Thymus (tissue), 14 donors: ENCODE data around the gene TSPAN15. TPM values are rescaled to one million over a fixed set of nuclear protein-coding genes. Genes with fewer than 3 reads are reported as not detected.

Source experiments
- DNase-seq, 9 donors: peaks; one replicate each; pipeline ENCODE4 v3.0.0-alpha.2; 2013; ENCODE audit warnings: low spot score in 9 of 9, low read depth in 6 of 9, missing footprints in 1 of 9
- H3K27ac ChIP-seq, 2 donors: one replicate each; pipeline ENCODE4 v1.5.1; 2013; ENCODE audit warnings: control low read depth in 1 of 2, low read depth in 1 of 2, low read length in 1 of 2, mild to moderate bottlenecking in 1 of 2, moderate library complexity in 1 of 2
- H3K27me3 ChIP-seq, 2 donors: one replicate each; pipeline ENCODE4 v1.5.1; 2013; ENCODE audit warnings: low read length in 1 of 2; ENCODE audit not compliant: control insufficient read depth in 2 of 2, insufficient read depth in 1 of 2
- H3K36me3 ChIP-seq, 2 donors: one replicate each; pipeline ENCODE4 v1.5.1; 2013; ENCODE audit warnings: low read length in 1 of 2, mild to moderate bottlenecking in 1 of 2, moderate library complexity in 1 of 2; ENCODE audit not compliant: control insufficient read depth in 2 of 2, insufficient read depth in 2 of 2
- H3K4me1 ChIP-seq, 2 donors: one replicate each; pipeline ENCODE4 v1.5.1; 2013; ENCODE audit warnings: low read length in 2 of 2; ENCODE audit not compliant: control insufficient read depth in 2 of 2, insufficient read depth in 2 of 2
- H3K4me3 ChIP-seq, 2 donors: one replicate each; pipeline ENCODE4 v1.5.1; 2013; ENCODE audit warnings: low read length in 2 of 2, control low read depth in 1 of 2, mild to moderate bottlenecking in 1 of 2
- H3K9me3 ChIP-seq, 2 donors: one replicate each; pipeline ENCODE4 v1.5.1; 2013; ENCODE audit warnings: low read length in 1 of 2, mild to moderate bottlenecking in 1 of 2; ENCODE audit not compliant: control insufficient read depth in 2 of 2, insufficient read depth in 1 of 2
- WGBS: extraction: QIAGEN DNeasy Blood & Tissue Kit; methylation state at CpG from one replicate; pipeline ENCODE4 v1.1.7; 2013; 5-methylcytosine and 5-hydroxymethylcytosine counted together
- long read RNA-seq, 10 donors: transcript quantifications; one replicate each; lab custom pipeline, GENCODE V29; 2026
- polyA plus RNA-seq: library from polyadenylated mRNA; stranded (reverse); fragments of 200-250 nt; gene quantifications from one replicate; pipeline ENCODE4 v1.2.3, GENCODE V29; 2013
- total RNA-seq: library from RNA; stranded (reverse); fragments of 120-200 nt; gene quantifications from one replicate; pipeline ENCODE4 v1.2.4, GENCODE V29; 2013
- donor health status: healthy.

TSPAN15 gene
- total RNA-seq = 9.7 TPM
- polyA plus RNA-seq = 13.2 TPM
- long read RNA-seq, donor 1 = 0 reads
- long read RNA-seq, donor 2 = 0 reads
- long read RNA-seq, donor 3, transcript TSPAN15-201 (8 exons, 1,698 nt) = major isoform, 5 of 5 reads
- long read RNA-seq, donor 3, partial matches to known transcripts = 0 of 5 reads
- long read RNA-seq, donor 3, other reads (novel, unspliced or antisense) = 0 of 5 reads
- long read RNA-seq, donor 4, partial matches to known transcripts = 0 of 3 reads
- long read RNA-seq, donor 4, other reads (novel, unspliced or antisense) = 0 of 3 reads
- long read RNA-seq, donor 5, transcript TSPAN15-201 (8 exons, 1,698 nt) = major isoform, 11 of 13 reads
- long read RNA-seq, donor 5, partial matches to known transcripts = 0 of 13 reads
- long read RNA-seq, donor 5, other reads (novel, unspliced or antisense) = 0 of 13 reads
- long read RNA-seq, donor 6, partial matches to known transcripts = 0 of 4 reads
- long read RNA-seq, donor 6, other reads (novel, unspliced or antisense) = 0 of 4 reads
- long read RNA-seq, donor 7, partial matches to known transcripts = 0 of 2 reads
- long read RNA-seq, donor 7, other reads (novel, unspliced or antisense) = 0 of 2 reads
- long read RNA-seq, donor 8, partial matches to known transcripts = 0 of 2 reads
- long read RNA-seq, donor 8, other reads (novel, unspliced or antisense) = 0 of 2 reads
- long read RNA-seq, donor 9, transcript TSPAN15-201 (8 exons, 1,698 nt) = major isoform, 6 of 7 reads
- long read RNA-seq, donor 9, partial matches to known transcripts = 0 of 7 reads
- long read RNA-seq, donor 9, other reads (novel, unspliced or antisense) = 0 of 7 reads
- long read RNA-seq, donor 10, partial matches to known transcripts = 0 of 3 reads
- long read RNA-seq, donor 10, other reads (novel, unspliced or antisense) = 0 of 3 reads

GRCh38 chr10:69451209-69451783 is at the start of gene TSPAN15:
Gene TSPAN15, plus strand, starts transcription at chr10:69451465. Its CDS starts 130 bp downstream, at chr10:69451595.
- Histone ChIP-seq H3K27me3 (peaks cover 8 to 14% of the 10 kb centered on the region in 2 donors), H3K36me3 (no peaks in the 10 kb centered on the region), H3K9me3 (peaks cover 0 to 5% of the 10 kb centered on the region in 2 donors), H3K27ac (peak within 1 kb of the TSS in 1 of 2 donors; percentile 36), H3K4me1 (peaks cover 9 to 21% of the 10 kb centered on the region in 2 donors), H3K4me3 (peak within 1 kb of the TSS; percentile 54 to 55)
- DNase-seq = peak; percentile 55 to 92 (median 85)
- under 1% methylated on average over 45 of the region's 45 CpGs for WGBS

DNA sequence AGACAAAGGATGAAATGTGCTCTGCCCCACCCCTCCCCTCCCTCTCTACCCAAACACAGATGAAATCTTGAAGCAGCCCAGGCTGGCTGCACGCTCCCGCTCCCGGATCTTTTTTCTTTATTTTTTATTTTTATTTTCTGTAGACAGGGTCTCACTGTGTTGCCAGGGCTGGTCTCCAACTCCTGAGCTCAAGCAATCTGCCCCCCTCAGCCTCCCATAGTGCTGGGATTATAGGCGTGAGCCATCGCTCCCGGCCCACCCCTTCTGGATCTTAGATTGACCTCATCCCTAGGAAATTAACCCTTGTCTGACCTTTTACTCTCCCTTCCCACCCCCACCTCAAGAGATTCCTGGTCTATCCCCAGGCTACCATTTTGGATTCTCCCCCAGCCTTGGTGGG is 48.9 kb upstream of the TSPAN15 start:
- WGBS = 97% methylated on average over 6 of the region's 6 CpGs
- DNase-seq = no peak
- no peak overlapping the region for H3K4me3 ChIP-seq
- H3K4me1 ChIP-seq = peaks cover 0 to 3% of the 10 kb centered on the region in 2 donors
- no peaks in the 10 kb centered on the region for H3K27me3 ChIP-seq
- H3K36me3 ChIP-seq = peaks cover 42 to 47% of the 10 kb centered on the region in 2 donors
- H3K27ac ChIP-seq = no peak overlapping the region
- peaks cover 0 to under 1% of the 10 kb centered on the region in 2 donors for H3K9me3 ChIP-seq

DNA sequence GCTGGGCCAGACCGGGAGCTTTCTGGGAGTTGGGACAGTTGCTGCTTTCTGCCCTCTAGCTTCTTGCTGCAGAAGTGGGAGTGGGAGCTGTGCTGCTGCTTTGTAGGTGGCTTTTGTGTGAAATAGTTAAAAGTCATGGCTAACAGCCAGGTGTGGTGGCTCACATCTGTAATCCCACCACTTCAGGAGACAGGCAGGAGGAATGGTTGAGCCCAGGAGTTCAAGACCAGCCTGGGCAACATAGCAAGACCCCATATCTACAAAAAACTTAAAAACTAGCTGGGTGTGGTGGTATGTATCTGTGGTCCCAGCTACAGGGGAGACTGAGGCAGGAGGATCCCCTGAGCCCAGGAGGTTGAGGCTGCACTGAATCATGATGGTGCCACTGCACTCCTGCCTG is 48.2 kb upstream of the TSPAN15 start:
- H3K27me3 ChIP-seq = no peaks in the 10 kb centered on the region
- H3K27ac ChIP-seq = no peak overlapping the region
- peaks cover 1 to 7% of the 10 kb centered on the region in 2 donors for H3K9me3 ChIP-seq
- DNase-seq = no peak
- no peak overlapping the region for H3K4me3 ChIP-seq
- WGBS = 100% methylated on average over 1 of the region's 1 CpG
- H3K36me3 ChIP-seq = peaks cover 41 to 42% of the 10 kb centered on the region in 2 donors
- H3K4me1 ChIP-seq = peaks cover 0 to 8% of the 10 kb centered on the region in 2 donors

- Histone ChIP-seq H3K27me3 (no peaks in the 10 kb centered on the region), H3K9me3 (peaks cover 1 to 9% of the 10 kb centered on the region in 2 donors), H3K4me3 (no peak overlapping the region), H3K4me1 (peaks cover 0 to 13% of the 10 kb centered on the region in 2 donors), H3K36me3 (peaks cover 38% of the 10 kb centered on the region in 2 donors), H3K27ac (no peak overlapping the region)
- no peak for DNase-seq
- WGBS = 98% methylated on average over 3 of the region's 3 CpGs
Observed at GRCh38 chr10:69403519-69403918, 47.7 kb upstream of the TSPAN15 start.

- WGBS = 89% methylated on average over 10 of the region's 10 CpGs
- H3K9me3 ChIP-seq = peaks cover 1 to 9% of the 10 kb centered on the region in 2 donors
- peaks cover 25 to 28% of the 10 kb centered on the region in 2 donors for H3K36me3 ChIP-seq
- H3K4me1 ChIP-seq = peaks cover 2 to 18% of the 10 kb centered on the region in 2 donors
- H3K4me3 ChIP-seq = no peak overlapping the region
- H3K27ac ChIP-seq = no peak overlapping the region
- DNase-seq = no peak
- H3K27me3 ChIP-seq = no peaks in the 10 kb centered on the region
Observed at GRCh38 chr10:69404786-69405185, 46.5 kb upstream of the TSPAN15 start.

- WGBS = 95% methylated on average over 4 of the region's 4 CpGs
- Histone ChIP-seq H3K36me3 (peaks cover 20 to 24% of the 10 kb centered on the region in 2 donors), H3K27ac (no peak overlapping the region), H3K27me3 (no peaks in the 10 kb centered on the region), H3K4me1 (peaks cover 2 to 18% of the 10 kb centered on the region in 2 donors), H3K9me3 (peaks cover 1 to 9% of the 10 kb centered on the region in 2 donors), H3K4me3 (no peak overlapping the region)
- no peak for DNase-seq
Observed at GRCh38 chr10:69405221-69405620, 46.0 kb upstream of the TSPAN15 start.

- 68% methylated on average over 5 of the region's 5 CpGs for WGBS
- Histone ChIP-seq H3K27ac (no peak overlapping the region), H3K4me3 (no peak overlapping the region), H3K36me3 (peaks cover 9 to 13% of the 10 kb centered on the region in 2 donors), H3K9me3 (peaks cover 1 to 9% of the 10 kb centered on the region in 2 donors), H3K4me1 (peaks cover 2 to 18% of the 10 kb centered on the region in 2 donors), H3K27me3 (no peaks in the 10 kb centered on the region)
- no peak for DNase-seq
Observed at GRCh38 chr10:69406302-69406811, 44.9 kb upstream of the TSPAN15 start.

- H3K4me1 ChIP-seq = peaks cover 2 to 18% of the 10 kb centered on the region in 2 donors
- H3K27ac ChIP-seq = peak overlapping the region in 1 of 2 donors; percentile 25
- DNase-seq = no peak
- H3K36me3 ChIP-seq = peaks cover 3 to 9% of the 10 kb centered on the region in 2 donors
- H3K4me3 ChIP-seq = no peak overlapping the region
- no peaks in the 10 kb centered on the region for H3K27me3 ChIP-seq
- WGBS = 85% methylated on average over 6 of the region's 6 CpGs
- H3K9me3 ChIP-seq = peaks cover 1 to 9% of the 10 kb centered on the region in 2 donors
Observed at GRCh38 chr10:69406816-69407580, 44.3 kb upstream of the TSPAN15 start.
